Natural killer cell (primary cell): ENCODE results near the gene CDK17. TPM values are rescaled to one million over a fixed set of nuclear protein-coding genes. Genes with fewer than 3 reads are reported as not detected.
A peak's percentile ranks its signal among the peaks of the same experiment; 100 is the strongest.

Experiments used
- ATAC-seq, 3 donors: fragments of 150-1000 bp in 2 of 3; fragments of 200-7000 bp in 1 of 3; cut with Tn5 transposase; 1 replicate in 1 of 3; 2 replicates in 2 of 3; pipeline ENCODE4 v1.10.0; 2021; ENCODE audit warnings: mild to moderate bottlenecking in 2 of 3, moderate library complexity in 2 of 3
- DNase-seq, 2 donors: peaks; one replicate each; pipeline versions ENCODE4 v3.0.0 to v3.0.0-alpha.2; 2013 to 2021; ENCODE audit warnings: mixed read lengths in 1 of 2
- H3K27ac ChIP-seq: one replicate; pipeline ENCODE4 v1.5.1; 2013; ENCODE audit warnings: mild to moderate bottlenecking, low read length
- H3K27me3 ChIP-seq: one replicate; pipeline ENCODE4 v1.6.1; 2013; ENCODE audit warnings: low read length; ENCODE audit not compliant: control insufficient read depth, insufficient read depth
- H3K36me3 ChIP-seq: one replicate; pipeline ENCODE4 v1.6.1; 2013; ENCODE audit warnings: low read length; ENCODE audit not compliant: control insufficient read depth, insufficient read depth
- H3K4me1 ChIP-seq: one replicate; pipeline ENCODE4 v1.6.1; 2013; ENCODE audit warnings: low read length; ENCODE audit not compliant: control insufficient read depth, insufficient read depth
- H3K4me3 ChIP-seq: one replicate; pipeline ENCODE4 v1.5.1; 2013; ENCODE audit warnings: low read length
- H3K9me3 ChIP-seq: one replicate; pipeline ENCODE4 v1.6.1; 2013; ENCODE audit warnings: low read length; ENCODE audit not compliant: control insufficient read depth, insufficient read depth
- H3K27ac Mint-ChIP-seq, 2 donors: one replicate each; pipeline ENCODE4 v1.8.0; 2022; ENCODE audit warnings: mild to moderate bottlenecking in 2 of 2, mixed read lengths in 2 of 2, moderate library complexity in 1 of 2
- H3K27me3 Mint-ChIP-seq, 2 donors: one replicate each; pipeline ENCODE4 v1.8.0; 2022; ENCODE audit warnings: low read depth in 2 of 2, mixed read lengths in 2 of 2
- H3K36me3 Mint-ChIP-seq: one replicate; pipeline ENCODE4 v1.8.0; 2022; ENCODE audit warnings: mixed read lengths
- H3K4me1 Mint-ChIP-seq, 2 donors: one replicate each; pipeline ENCODE4 v1.8.0; 2022; ENCODE audit warnings: mixed read lengths in 2 of 2
- H3K4me3 Mint-ChIP-seq: one replicate; pipeline ENCODE4 v1.8.0; 2022; ENCODE audit warnings: mild to moderate bottlenecking, moderate library complexity, mixed read lengths
- H3K9me3 Mint-ChIP-seq, 2 donors: one replicate each; pipeline ENCODE4 v1.8.0; 2022; ENCODE audit warnings: mixed read lengths in 2 of 2
- CTCF ChIP-seq: fragments of 200-600 bp; IDR thresholded peaks from one replicate; pipeline ENCODE4 v1.8.0; 2022; ENCODE audit warnings: antibody characterized with exemption
- WGBS: methylation state at CpG from one replicate; pipeline ENCODE4 v1.1.7; 2013; ENCODE audit warnings: missing lambda C conversion rate; ENCODE audit not compliant: insufficient coverage; 5-methylcytosine and 5-hydroxymethylcytosine counted together
- intact Hi-C: fragments of 100-400 bp; cut with micrococcal nuclease; formaldehyde crosslinking; loops from one replicate; pipeline ENCODE4 v1.14.2; 2022
- total RNA-seq, 4 donors: library from RNA; stranded (reverse); fragments of 120-200 nt in 1 of 4; gene quantifications; one replicate each; pipeline versions ENCODE4 v1.2.3 to v1.2.4, GENCODE V29; 2013 to 2022

Gene CDK17
- total RNA-seq, 3 donors from 2014 or later (not counting 1 experiment from before 2014, with no cell fraction given): 199 to 234 (median 232) TPM

DNA sequence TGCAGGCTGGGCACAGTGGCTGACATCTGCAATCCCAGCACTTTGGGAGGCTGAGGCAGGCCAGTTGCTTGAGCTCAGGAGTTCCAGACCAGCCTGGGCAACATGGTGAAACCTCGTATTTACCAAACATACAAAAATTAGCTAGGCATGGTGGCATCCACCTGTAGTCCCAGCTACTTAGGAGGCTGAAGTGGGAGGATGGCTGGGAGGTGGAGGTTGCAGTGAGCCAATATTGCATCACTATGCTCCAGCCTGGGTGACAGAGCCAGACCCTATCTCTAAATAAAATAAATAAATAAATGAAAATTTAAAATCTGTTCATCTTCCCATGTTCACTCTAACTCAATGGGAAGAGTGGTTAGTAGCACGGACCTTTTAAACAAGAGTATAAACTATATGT is 134.8 kb downstream of the CDK17 start:
- Mint-ChIP-seq H3K4me3 (no peak overlapping the region), H3K9me3 (no peaks in the 10 kb centered on the region), H3K27ac (peak overlapping the region; percentile 56 to 62), H3K4me1 (peaks cover 16 to 34% of the 10 kb centered on the region in 2 donors), H3K36me3 (peaks cover 15% of the 10 kb centered on the region), H3K27me3 (no peaks in the 10 kb centered on the region)
- Histone ChIP-seq H3K9me3 (no peaks in the 10 kb centered on the region), H3K27ac (no peak overlapping the region), H3K4me1 (no peaks in the 10 kb centered on the region), H3K4me3 (no peak overlapping the region), H3K27me3 (no peaks in the 10 kb centered on the region), H3K36me3 (peaks cover 65% of the 10 kb centered on the region)
- ATAC-seq (no peak), DNase-seq (no peak)
- no peak for TF ChIP-seq CTCF
- WGBS: 100% methylated on average over 1 of the region's 2 CpGs
- intact Hi-C loops: no loop called here

DNA sequence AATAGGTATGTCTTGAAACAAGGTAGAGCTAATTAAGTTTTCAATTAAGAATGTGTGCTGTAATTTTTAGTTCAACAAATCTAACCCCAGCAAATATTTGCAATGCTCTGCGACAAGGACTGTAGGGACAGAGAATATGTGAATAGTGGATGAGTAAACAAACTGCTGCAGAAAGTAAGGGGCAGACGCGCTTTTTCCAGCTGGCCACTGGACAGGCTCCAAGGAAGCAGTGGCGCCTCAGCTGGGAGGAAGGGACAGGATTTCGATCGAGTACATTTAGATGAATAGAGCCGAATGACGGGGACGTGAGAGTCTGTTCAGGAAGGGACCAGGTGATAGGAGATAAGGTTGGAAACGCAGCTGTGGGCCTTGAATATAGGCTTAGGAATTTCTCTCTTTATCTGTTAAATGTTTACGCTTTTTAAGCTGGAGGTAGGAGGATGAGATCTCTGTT is 136.8 kb downstream of the CDK17 start:
- Histone ChIP-seq H3K9me3 (no peaks in the 10 kb centered on the region), H3K27me3 (no peaks in the 10 kb centered on the region), H3K27ac (no peak overlapping the region), H3K4me3 (no peak overlapping the region), H3K4me1 (peaks cover 4% of the 10 kb centered on the region), H3K36me3 (peaks cover 51% of the 10 kb centered on the region)
- intact Hi-C loops: no loop called here
- DNase-seq (no peak), ATAC-seq (no peak)
- Mint-ChIP-seq H3K4me1 (peaks cover 16 to 33% of the 10 kb centered on the region in 2 donors), H3K27me3 (no peaks in the 10 kb centered on the region), H3K9me3 (no peaks in the 10 kb centered on the region), H3K36me3 (peaks cover 15% of the 10 kb centered on the region), H3K4me3 (no peak overlapping the region), H3K27ac (peak overlapping the region; percentile 30 to 62)
- no peak for TF ChIP-seq CTCF
- WGBS: 88% methylated on average over 11 of the region's 11 CpGs

DNA sequence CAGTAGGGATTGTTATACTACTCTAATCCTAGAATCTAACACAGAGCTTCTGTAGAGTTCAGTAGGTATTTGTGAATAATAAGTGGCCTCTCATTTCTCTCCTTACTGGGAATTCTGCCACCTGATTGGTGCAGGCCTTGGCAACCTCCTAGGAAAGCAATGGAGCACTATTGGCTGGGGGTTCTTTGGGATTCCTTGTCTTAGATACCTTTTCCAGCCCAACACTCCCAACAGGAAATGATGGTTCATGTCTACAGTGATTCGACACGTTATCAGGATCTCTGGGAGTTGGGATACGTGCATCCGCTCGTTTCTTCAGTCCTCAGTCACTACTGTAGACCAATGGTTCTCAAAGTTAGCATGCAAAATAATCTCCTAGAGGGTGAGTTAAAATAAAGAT is 138.7 kb downstream of the CDK17 start:
- H3K4me1 ChIP-seq: peaks cover 10% of the 10 kb centered on the region
- TF ChIP-seq CTCF: no peak
- intact Hi-C loops: no loop called here
- no peak overlapping the region for H3K27ac ChIP-seq
- 97% methylated on average over 5 of the region's 5 CpGs for WGBS
- no peaks in the 10 kb centered on the region for H3K27me3 ChIP-seq
- no peaks in the 10 kb centered on the region for H3K9me3 ChIP-seq
- H3K4me3 Mint-ChIP-seq: no peak overlapping the region
- DNase-seq (no peak), ATAC-seq (no peak)
- no peak overlapping the region for H3K4me3 ChIP-seq
- H3K9me3 Mint-ChIP-seq: no peaks in the 10 kb centered on the region
- H3K4me1 Mint-ChIP-seq: peaks cover 16 to 26% of the 10 kb centered on the region in 2 donors
- H3K27ac Mint-ChIP-seq: peak overlapping the region; percentile 62 to 77
- peaks cover 41% of the 10 kb centered on the region for H3K36me3 ChIP-seq
- peaks cover 15% of the 10 kb centered on the region for H3K36me3 Mint-ChIP-seq
- H3K27me3 Mint-ChIP-seq: no peaks in the 10 kb centered on the region

GRCh38 chr12:96260644-96261043 is 139.6 kb downstream of the CDK17 start:
- DNase-seq (no peak), ATAC-seq (no peak)
- 93% methylated on average over 3 of the region's 3 CpGs for WGBS
- Mint-ChIP-seq H3K27me3 (no peaks in the 10 kb centered on the region), H3K27ac (peak overlapping the region; percentile 62 to 77), H3K9me3 (no peaks in the 10 kb centered on the region), H3K4me3 (no peak overlapping the region), H3K36me3 (peaks cover 15% of the 10 kb centered on the region), H3K4me1 (peaks cover 16 to 26% of the 10 kb centered on the region in 2 donors)
- no peak for TF ChIP-seq CTCF
- intact Hi-C loops: no loop called here
- Histone ChIP-seq H3K27me3 (no peaks in the 10 kb centered on the region), H3K36me3 (peaks cover 41% of the 10 kb centered on the region), H3K4me1 (peaks cover 14% of the 10 kb centered on the region), H3K9me3 (no peaks in the 10 kb centered on the region), H3K4me3 (no peak overlapping the region), H3K27ac (no peak overlapping the region)
